ES-I3 (cell line): Measurements from ENCODE around the gene TEX36.
"Not testable (repeated sequence)": the region's sequence is repeated elsewhere in the genome, so short reads cannot be mapped to it uniquely, and the experiment has no call there.

Experiments
- H3K36me3 ChIP-seq: 2 replicates; pipeline ENCODE4 v1.6.1; 2013; ENCODE audit warnings: mild to moderate bottlenecking, low read length, control low read depth, moderate library complexity; ENCODE audit not compliant: insufficient read depth
- H3K4me1 ChIP-seq: 2 replicates; pipeline ENCODE4 v1.6.1; 2013; ENCODE audit warnings: mild to moderate bottlenecking, control low read depth, low read length; ENCODE audit not compliant: insufficient read depth
- H3K9ac ChIP-seq: 2 replicates; pipeline ENCODE4 v1.6.1; 2013; ENCODE audit warnings: low read depth, mild to moderate bottlenecking, low read length, moderate library complexity
- H3K9me3 ChIP-seq: 2 replicates; pipeline ENCODE4 v1.6.1; 2013; ENCODE audit warnings: mild to moderate bottlenecking, low read length, moderate library complexity; ENCODE audit not compliant: control insufficient read depth, insufficient read depth

The TEX36 gene

DNA sequence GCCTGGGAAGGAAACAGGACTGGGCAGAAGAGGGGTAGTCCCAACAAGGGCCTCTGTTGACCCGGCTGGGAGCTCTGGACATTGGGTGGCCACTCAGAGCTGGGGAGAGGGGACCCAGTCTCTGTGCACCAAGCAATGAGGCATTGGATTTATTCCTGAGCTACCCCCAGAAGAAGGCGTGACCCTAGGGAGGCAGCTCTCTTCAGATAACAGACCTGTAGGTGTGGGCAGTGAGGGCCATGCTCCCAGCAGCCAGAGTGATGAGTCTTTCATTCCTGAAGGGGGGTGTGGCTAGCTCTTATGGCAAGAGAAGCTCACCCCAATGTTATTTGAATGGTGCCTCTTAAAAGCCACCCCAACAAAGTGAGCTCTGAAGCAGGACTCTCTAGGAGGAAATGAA is 20.4 kb downstream of the TEX36 start:
- Histone ChIP-seq H3K36me3 (no peaks in the 10 kb centered on the region), H3K9me3 (no peaks in the 10 kb centered on the region), H3K9ac (no peak overlapping the region), H3K4me1 (no peaks in the 10 kb centered on the region)

DNA sequence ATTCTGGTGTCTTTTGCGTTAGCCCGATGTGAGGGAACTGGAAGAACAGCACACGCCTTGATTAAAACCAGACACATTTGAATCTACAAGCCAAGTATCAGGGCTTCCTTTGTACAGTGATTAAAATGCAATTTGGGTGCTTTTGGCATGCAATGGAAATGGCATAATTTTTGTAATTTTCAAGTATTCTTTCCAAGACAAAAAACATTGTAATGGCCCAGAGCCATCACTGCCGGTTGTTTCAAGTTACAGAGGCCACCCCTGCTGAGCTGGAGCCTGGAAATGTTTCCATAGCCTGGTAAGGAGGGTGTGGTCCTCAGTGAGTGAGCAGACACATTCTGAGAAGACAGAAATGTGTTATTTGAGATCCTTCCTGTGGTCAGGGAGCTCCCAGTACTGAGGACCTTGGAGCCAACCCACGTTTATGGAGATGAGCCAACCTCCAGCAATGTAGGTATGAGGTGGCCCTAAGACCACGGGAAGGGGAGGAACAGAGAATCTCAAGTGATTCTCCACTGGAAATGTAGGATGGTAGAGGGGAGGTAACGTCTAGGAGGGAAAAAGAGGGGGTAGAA is 20.9 kb downstream of the TEX36 start:
- no peak overlapping the region for H3K9ac ChIP-seq
- no peaks in the 10 kb centered on the region for H3K9me3 ChIP-seq
- H3K4me1 ChIP-seq = no peaks in the 10 kb centered on the region
- no peaks in the 10 kb centered on the region for H3K36me3 ChIP-seq

- no peak overlapping the region for H3K9ac ChIP-seq
- H3K36me3 ChIP-seq = no peaks in the 10 kb centered on the region
- H3K9me3 ChIP-seq = no peaks in the 10 kb centered on the region
- no peaks in the 10 kb centered on the region for H3K4me1 ChIP-seq
Measured at GRCh38 chr10:125661431-125661940, 21.5 kb downstream of the TEX36 start.

- H3K4me1 ChIP-seq = no peaks in the 10 kb centered on the region
Measured at GRCh38 chr10:125659071-125659470, 23.9 kb downstream of the TEX36 start.

DNA sequence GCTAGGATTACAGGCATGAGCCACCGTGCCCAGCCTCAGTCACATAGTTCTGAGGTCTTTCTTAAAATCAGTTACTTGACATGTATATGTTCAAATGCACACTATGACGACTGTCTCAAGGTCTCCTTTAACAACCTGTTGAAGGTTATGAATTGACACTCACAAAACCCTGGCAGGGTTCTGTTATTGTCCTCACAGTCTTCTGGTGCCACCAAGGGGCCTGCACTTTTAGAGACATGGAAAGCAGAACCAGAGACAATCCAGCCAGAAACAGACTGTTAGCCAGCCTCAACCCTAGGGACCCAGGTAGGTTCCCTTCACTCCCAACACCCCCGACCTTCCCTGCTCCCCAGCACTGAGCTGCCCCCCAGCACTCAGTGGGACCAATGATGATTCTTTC is 26.4 kb downstream of the TEX36 start:
- H3K9me3 ChIP-seq = no peaks in the 10 kb centered on the region
- no peaks in the 10 kb centered on the region for H3K4me1 ChIP-seq
- no peaks in the 10 kb centered on the region for H3K36me3 ChIP-seq
- H3K9ac ChIP-seq = no peak overlapping the region

More at GRCh38 chr10:125659071-125659470, 23.9 kb downstream of the TEX36 start:
- Histone ChIP-seq H3K36me3 (no peaks in the 10 kb centered on the region), H3K9me3 (no peaks in the 10 kb centered on the region), H3K9ac (no peak overlapping the region)

DNA sequence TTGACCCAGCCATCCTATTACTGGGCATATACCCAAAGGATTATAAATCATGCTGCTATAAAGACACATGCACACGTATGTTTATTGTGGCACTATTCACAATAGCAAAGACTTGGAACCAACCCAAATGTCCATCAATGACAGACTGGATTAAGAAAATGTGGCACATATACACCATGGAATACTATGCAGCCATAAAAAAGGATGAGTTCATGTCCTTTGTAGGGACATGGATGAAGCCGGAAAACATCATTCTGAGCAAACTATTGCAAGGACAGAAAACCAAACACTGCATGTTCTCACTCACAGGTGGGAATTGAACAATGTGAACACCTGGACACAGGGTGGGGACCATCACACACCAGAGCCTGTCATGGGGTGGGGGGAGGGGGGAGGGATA is 29.9 kb downstream of the TEX36 start:
- H3K9me3 ChIP-seq, H3K4me1 ChIP-seq: not testable (repeated sequence)

GRCh38 chr10:125646311-125646710 is 36.7 kb downstream of the TEX36 start:
- H3K9ac ChIP-seq = no peak overlapping the region
- no peaks in the 10 kb centered on the region for H3K4me1 ChIP-seq
- no peaks in the 10 kb centered on the region for H3K36me3 ChIP-seq
- no peaks in the 10 kb centered on the region for H3K9me3 ChIP-seq

More for the DNA sequence above, 29.9 kb downstream of the TEX36 start:
- H3K36me3 ChIP-seq, H3K9ac ChIP-seq: not testable (repeated sequence)

DNA sequence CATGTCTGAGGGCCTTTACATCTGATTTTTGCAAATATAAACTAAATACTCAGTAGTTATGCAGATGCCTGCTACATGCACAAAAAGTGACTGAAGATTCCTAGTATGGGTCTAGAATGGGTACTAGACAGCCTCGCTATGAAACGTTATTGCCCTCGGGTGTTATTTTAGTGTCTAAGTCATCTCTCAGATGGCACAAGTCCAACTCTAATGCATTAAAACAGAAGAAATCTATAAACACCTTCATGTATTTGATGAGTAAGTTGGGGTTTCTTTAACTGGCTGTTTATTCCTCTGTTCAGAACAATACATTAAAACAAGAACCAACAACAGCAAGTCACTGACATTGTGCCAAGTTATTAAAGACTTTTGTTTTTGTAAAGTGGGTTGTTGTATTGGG is 41.6 kb downstream of the TEX36 start:
- no peaks in the 10 kb centered on the region for H3K9me3 ChIP-seq
- H3K9ac ChIP-seq = no peak overlapping the region
- H3K4me1 ChIP-seq = peaks cover 7% of the 10 kb centered on the region; the same call in 1 of the 2 replicates
- H3K36me3 ChIP-seq = no peaks in the 10 kb centered on the region

GRCh38 chr10:125640653-125641052 is 42.3 kb downstream of the TEX36 start:
- no peaks in the 10 kb centered on the region for H3K9me3 ChIP-seq
- peaks cover 7% of the 10 kb centered on the region; the same call in 1 of the 2 replicates for H3K4me1 ChIP-seq
- H3K9ac ChIP-seq = no peak overlapping the region
- no peaks in the 10 kb centered on the region for H3K36me3 ChIP-seq

DNA sequence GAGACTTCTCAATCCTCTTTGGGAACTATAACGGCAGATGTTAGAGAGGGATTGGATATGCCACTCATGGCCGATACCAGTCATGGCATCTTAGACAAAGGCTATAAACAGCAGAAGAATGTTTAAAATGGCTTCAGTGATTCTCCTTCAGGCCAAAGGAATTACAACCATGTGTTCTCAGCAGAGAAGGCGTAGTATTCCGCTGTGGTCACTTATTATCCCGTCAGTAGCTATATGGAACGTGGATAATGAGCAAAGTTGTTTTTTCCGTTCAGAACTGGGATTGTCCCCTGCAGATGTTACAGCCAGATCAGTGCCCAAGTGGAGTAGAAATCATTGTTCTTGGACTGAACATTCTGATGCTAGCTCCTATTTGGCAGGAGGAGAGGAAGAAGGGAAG is 43.1 kb downstream of the TEX36 start:
- H3K9me3 ChIP-seq = no peaks in the 10 kb centered on the region
- H3K9ac ChIP-seq = no peak overlapping the region
- H3K36me3 ChIP-seq = no peaks in the 10 kb centered on the region
- peaks cover 7% of the 10 kb centered on the region; the same call in 1 of the 2 replicates for H3K4me1 ChIP-seq

DNA sequence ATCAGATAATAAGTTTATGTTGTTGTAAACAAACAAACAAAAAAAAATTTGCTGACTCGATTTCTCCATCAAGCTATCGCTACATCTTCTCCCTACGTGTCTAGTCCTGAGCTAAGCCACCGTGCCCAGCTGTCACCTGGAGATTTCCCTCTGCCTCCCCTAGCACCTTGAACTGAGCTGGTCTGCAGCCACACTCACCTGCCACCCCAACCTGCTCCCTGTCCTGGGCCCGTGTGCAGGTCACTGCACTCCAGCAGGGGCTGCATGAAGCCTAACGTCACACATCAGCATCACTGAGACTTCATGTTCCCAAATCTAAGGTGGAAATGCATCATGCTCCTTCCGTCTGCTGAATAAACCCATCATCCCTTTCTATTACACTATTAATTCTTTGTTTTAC is 44.4 kb downstream of the TEX36 start:
- H3K9me3 ChIP-seq = no peaks in the 10 kb centered on the region
- H3K4me1 ChIP-seq = peaks cover 7% of the 10 kb centered on the region; the same call in 1 of the 2 replicates
- no peak overlapping the region for H3K9ac ChIP-seq
- H3K36me3 ChIP-seq = no peaks in the 10 kb centered on the region

- H3K9me3 ChIP-seq = no peaks in the 10 kb centered on the region
- H3K9ac ChIP-seq = no peak overlapping the region
- no peaks in the 10 kb centered on the region for H3K36me3 ChIP-seq
- peaks cover 7% of the 10 kb centered on the region; the same call in 1 of the 2 replicates for H3K4me1 ChIP-seq
Measured at GRCh38 chr10:125637496-125637895, 45.5 kb downstream of the TEX36 start.

DNA sequence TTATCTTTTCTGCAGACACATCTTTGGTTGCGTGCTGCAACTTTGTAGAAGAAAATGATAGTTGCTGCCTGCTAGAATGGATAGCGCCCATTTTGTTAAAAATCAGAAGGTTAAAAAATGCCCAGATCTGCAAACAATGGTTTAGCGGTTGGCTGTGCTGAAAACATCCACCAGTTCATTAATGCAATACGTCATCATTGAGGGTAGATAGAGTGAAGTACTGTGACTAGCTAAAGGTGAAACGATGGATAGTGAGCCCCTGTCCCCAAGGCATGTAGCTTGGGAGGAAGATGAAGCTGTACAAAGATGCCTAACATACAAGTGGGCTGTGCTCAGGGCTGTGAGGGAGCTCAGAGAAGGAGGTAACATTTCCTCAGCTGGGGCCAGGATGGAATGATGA is 48.4 kb downstream of the TEX36 start:
- H3K9ac ChIP-seq = no peak overlapping the region
- H3K9me3 ChIP-seq = no peaks in the 10 kb centered on the region
- peaks cover 7% of the 10 kb centered on the region; the same call in 1 of the 2 replicates for H3K4me1 ChIP-seq
- no peaks in the 10 kb centered on the region for H3K36me3 ChIP-seq

GRCh38 chr10:125633517-125633999 is 49.4 kb downstream of the TEX36 start:
- H3K9ac ChIP-seq = no peak overlapping the region
- no peaks in the 10 kb centered on the region for H3K9me3 ChIP-seq
- H3K4me1 ChIP-seq = peaks cover 7% of the 10 kb centered on the region; the same call in 1 of the 2 replicates
- H3K36me3 ChIP-seq = no peaks in the 10 kb centered on the region

GRCh38 chr10:125631806-125632205 is 51.2 kb downstream of the TEX36 start:
- Histone ChIP-seq H3K9ac (no peak overlapping the region), H3K4me1 (no peaks in the 10 kb centered on the region), H3K36me3 (no peaks in the 10 kb centered on the region), H3K9me3 (no peaks in the 10 kb centered on the region)
